Measurements from ENCODE around the gene UROC1. TPM values are rescaled to one million over a fixed set of nuclear protein-coding genes. Genes with fewer than 3 reads are reported as not detected.

Gene UROC1
- total and polyA plus RNA-seq, 2 of the 4 experiments (the other 2 are of a cell fraction): not detected

GRCh38 chr3:126530171-126531050 lies 12.8 kb upstream of the UROC1 start:
- POLR2A ChIA-PET (ENCODE audit: unreplicated experiment): no interaction called here
- CTCF ChIA-PET: no interaction called here
- H4K91ac ChIP-seq (ENCODE audit: insufficient read depth, low read depth, low read length): no peak overlapping the region
- no peaks in the 10 kb centered on the region for H3K9me1 ChIP-seq (ENCODE audit: insufficient read depth, low read length)
- H3K18ac ChIP-seq (ENCODE audit: low read depth, low read length): no peak overlapping the region
- in situ Hi-C loops (cut with MboI; ENCODE audit: low sequenced_read_pairs): no loop called here
- H3K4me1 ChIP-seq (ENCODE audit: control insufficient read depth, insufficient read depth, low read length): no peaks in the 10 kb centered on the region
- TF ChIP-seq MAFK (IDR thresholded peaks at IDR 0.05; ENCODE audit: low read depth, low read length): no peak
- no peak overlapping the region for H3K4me3 ChIP-seq (ENCODE audit: insufficient read depth, low read depth, low read length)
- H2BK20ac ChIP-seq (ENCODE audit: low read depth, low read length): no peak overlapping the region
- H3K4ac ChIP-seq (ENCODE audit: low read depth, low read length): no peak overlapping the region
- H2BK120ac ChIP-seq (ENCODE audit: low read depth, low read length): no peak overlapping the region
- no peak overlapping the region for H4K8ac ChIP-seq (ENCODE audit: low read depth in 2 of 2, low read length in 2 of 2)
- H3K4me2 ChIP-seq (ENCODE audit: low read depth, low read length): no peak overlapping the region
- ATAC-seq (ENCODE audit: low read depth): no peak
- H3K79me1 ChIP-seq (ENCODE audit: low read depth in 1 of 2, low read length in 2 of 2): no peaks in the 10 kb centered on the region
- no peaks in the 10 kb centered on the region for H4K20me1 ChIP-seq (ENCODE audit: insufficient read depth, low read length)
- H2AFZ ChIP-seq (replicated peaks; ENCODE audit: low read length, poor library complexity): no peak overlapping the region
- no peak overlapping the region for H2BK5ac ChIP-seq (ENCODE audit: low read depth, low read length, poor library complexity, severe bottlenecking)
- peaks cover 39% of the 10 kb centered on the region for H3K27me3 ChIP-seq (ENCODE audit: control insufficient read depth, insufficient read depth, low read length)
- no peak overlapping the region for H3K23ac ChIP-seq (ENCODE audit: low read depth, low read length)
- H2AK5ac ChIP-seq (ENCODE audit: low read depth, low read length): no peak overlapping the region
- H2BK15ac ChIP-seq (ENCODE audit: low read depth, low read length): no peak overlapping the region
- intact Hi-C loops (cut with micrococcal nuclease): no loop called here
- H3K9me3 ChIP-seq (ENCODE audit: control insufficient read depth, insufficient read depth, low read length): no peaks in the 10 kb centered on the region
- H3K36me3 ChIP-seq (ENCODE audit: control insufficient read depth, insufficient read depth, low read length): no peaks in the 10 kb centered on the region
- dilution Hi-C loops (cut with HindIII; ENCODE audit: low sequenced_read_pairs, unreplicated experiment): no loop called here
- H3K14ac ChIP-seq (replicated peaks; ENCODE audit: low read depth, low read length): no peak overlapping the region
- H3K9ac ChIP-seq (ENCODE audit: low read depth, low read length): no peak overlapping the region
- H4K5ac ChIP-seq (ENCODE audit: low read depth, low read length): no peak overlapping the region
- BruUV-seq (replicated peaks): no TSS peak
- no peak overlapping the region for H2AK9ac ChIP-seq (replicated peaks; ENCODE audit: low read depth, low read length, poor library complexity)
- H3K56ac ChIP-seq (ENCODE audit: extremely low read depth, insufficient read depth, low read length): no peak overlapping the region
- DNase-seq: no peak
- H3K27ac ChIP-seq (ENCODE audit: insufficient read depth, low read length): no peak overlapping the region
- 76% methylated on average over 8 of the region's 18 CpGs; no CpG with 5 or more reads in 1 of the 2 experiments for WGBS, 2 experiments (ENCODE audit: extremely low coverage in 2 of 2, insufficient read length in 1 of 2)
